HEK293T (cell line): Measurements from ENCODE around the gene UTP14A.

Source experiments
- CTCF ChIA-PET: fragments of 350-600 bp; formaldehyde crosslinking; extraction: SDS; loops from one replicate; lab custom pipeline; 2021; ENCODE audit warnings: antibody characterized with exemption, inconsistent platforms; lab: Yijun Ruan, JAX
- POLR2A ChIA-PET: fragments of 350-600 bp; formaldehyde crosslinking; extraction: SDS; loops from one replicate; lab custom pipeline; 2020; ENCODE audit warnings: antibody characterized with exemption, inconsistent platforms; lab: Yijun Ruan, JAX
- DNase-seq: peaks from one replicate; pipeline ENCODE4 v3.0.0; 2012; ENCODE audit warnings: mixed read lengths; ENCODE audit errors: extremely low spot score
- ARNT ChIP-seq: fragments of 450-650 bp; IDR thresholded peaks from 2 replicates; pipeline ENCODE4 v1.6.1; 2017; ENCODE audit warnings: mild to moderate bottlenecking
- BHLHE40 ChIP-seq: fragments of 450-650 bp; IDR thresholded peaks from 2 replicates; pipeline ENCODE4 v1.6.1; 2016; ENCODE audit warnings: mild to moderate bottlenecking, moderate library complexity, borderline replicate concordance
- CTBP1 ChIP-seq: fragments of 450-650 bp; IDR thresholded peaks from 2 replicates; pipeline ENCODE4 v1.6.1; 2016; ENCODE audit warnings: borderline replicate concordance
- ELF4 ChIP-seq: fragments of 450-650 bp; IDR thresholded peaks from 2 replicates; pipeline ENCODE4 v1.6.1; 2017; ENCODE audit warnings: antibody characterized with exemption
- FOXA1 ChIP-seq: fragments of 450-650 bp; IDR thresholded peaks from 2 replicates; pipeline ENCODE4 v1.6.1; 2016; ENCODE audit warnings: mild to moderate bottlenecking
- FOXK2 ChIP-seq: fragments of 450-650 bp; IDR thresholded peaks from 2 replicates; pipeline ENCODE4 v1.6.1; 2016; ENCODE audit warnings: mild to moderate bottlenecking
- FOXM1 ChIP-seq: fragments of 450-650 bp; IDR thresholded peaks from 2 replicates; pipeline ENCODE4 v1.6.1; 2017; ENCODE audit warnings: mild to moderate bottlenecking, borderline replicate concordance
- HDGF ChIP-seq: fragments of 450-650 bp; IDR thresholded peaks from 2 replicates; pipeline ENCODE4 v1.6.1; 2017; ENCODE audit warnings: antibody characterized with exemption, borderline replicate concordance
- L3MBTL2 ChIP-seq: fragments of 450-650 bp; conservative IDR thresholded peaks from 2 replicates; pipeline ENCODE4 v1.6.1; 2016; ENCODE audit warnings: mild to moderate bottlenecking
- LEF1 ChIP-seq: fragments of 450-650 bp; IDR thresholded peaks from 2 replicates; pipeline ENCODE4 v1.6.1; 2017; ENCODE audit warnings: mild to moderate bottlenecking, borderline replicate concordance
- NFRKB ChIP-seq: fragments of 450-650 bp; IDR thresholded peaks from 2 replicates; pipeline ENCODE4 v1.6.1; 2016; ENCODE audit warnings: mild to moderate bottlenecking, moderate library complexity
- PKNOX1 ChIP-seq: fragments of 450-650 bp; IDR thresholded peaks from 2 replicates; pipeline ENCODE4 v1.6.1; 2016
- SP1 ChIP-seq: fragments of 450-650 bp; IDR thresholded peaks from 2 replicates; pipeline ENCODE4 v1.6.1; 2017
- SUZ12 ChIP-seq: fragments of 450-650 bp; IDR thresholded peaks from 2 replicates; pipeline ENCODE4 v1.6.1; 2016; ENCODE audit warnings: mild to moderate bottlenecking
- TARDBP ChIP-seq: fragments of 450-650 bp; IDR thresholded peaks from 2 replicates; pipeline ENCODE4 v1.6.1; 2016
- ZNF384 ChIP-seq: fragments of 450-650 bp; IDR thresholded peaks from 2 replicates; pipeline ENCODE4 v1.6.1; 2016

UTP14A gene

GRCh38 chrX:129976441-129976840 is 70.5 kb downstream of the UTP14A start:
- CTCF ChIA-PET, result no interaction called here
- no peak for DNase-seq
- TF ChIP-seq SUZ12, result no peak
- TF ChIP-seq NFRKB, result no peak
- TF ChIP-seq ARNT, result no peak
- no peak for TF ChIP-seq FOXK2
- no peak for TF ChIP-seq HDGF
- TF ChIP-seq L3MBTL2, result no peak
- TF ChIP-seq BHLHE40, result no peak
- TF ChIP-seq FOXM1, result no peak
- TF ChIP-seq TARDBP, result no peak
- no peak for TF ChIP-seq LEF1
- no peak for TF ChIP-seq PKNOX1
- no peak for TF ChIP-seq ELF4
- no peak for TF ChIP-seq CTBP1
- TF ChIP-seq FOXA1, result no peak
- TF ChIP-seq ZNF384, result no peak
- TF ChIP-seq SP1, result no peak
- POLR2A ChIA-PET, result interaction anchor here (1.1 to 1.8 kb wide), 2 partner anchors 15 to 71 kb away, joined by 3 to 5 read pairs; partner anchors contain the start of gene UTP14A
